Measurements from ENCODE around the gene FSD2.

DNA sequence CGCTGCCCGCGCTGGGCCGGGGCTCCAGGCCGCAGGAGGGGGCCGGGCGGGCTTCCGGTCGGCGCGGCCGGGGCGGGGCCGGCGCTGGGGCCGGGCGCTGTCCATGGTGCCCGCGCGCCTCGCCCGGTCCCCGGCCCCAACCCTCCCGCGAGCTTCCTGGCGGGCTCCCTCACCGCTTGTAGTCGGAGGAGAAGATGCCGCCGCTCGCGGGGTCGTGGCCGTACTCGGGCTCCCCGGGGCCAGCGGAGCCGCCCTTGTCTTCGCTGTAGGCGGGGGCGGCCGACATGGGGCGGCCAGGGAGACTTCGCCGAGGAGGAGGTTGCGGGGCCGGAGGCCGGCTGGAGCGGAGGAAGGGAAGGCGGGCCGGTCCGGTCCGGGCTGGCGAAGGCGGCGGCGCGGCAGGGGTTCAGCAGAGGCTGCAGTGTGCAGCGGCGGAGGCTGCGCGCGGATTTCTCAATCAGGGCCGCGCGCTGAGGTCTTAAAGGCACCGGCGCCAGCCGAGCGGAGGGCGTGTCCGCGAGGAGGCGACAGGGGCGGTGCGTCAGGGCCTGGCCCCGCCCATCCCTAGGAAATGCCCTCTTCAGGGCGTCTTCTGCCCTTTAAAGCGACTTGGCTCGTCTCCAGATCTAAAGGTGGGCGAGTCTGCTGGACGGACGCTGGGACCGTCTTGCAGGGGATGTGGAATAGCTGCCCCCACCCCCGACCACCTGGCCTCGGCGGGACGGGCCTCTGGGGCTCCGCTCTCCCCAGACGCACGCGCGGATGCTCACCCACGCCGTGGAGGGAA, 96.3 kb downstream of the FSD2 start, which contains the start of gene AP3B2:
- TF ChIP-seq POLR2A (IDR thresholded peaks at IDR 0.05; ENCODE audit: low read depth, low read length) (no peak), RAD21 (IDR thresholded peaks at IDR 0.05; ENCODE audit: low read length) (no peak), CTCF (conservative IDR thresholded peaks at IDR 0.05; ENCODE audit: low read depth, low read length) (no peak), USF2 (IDR thresholded peaks at IDR 0.05; ENCODE audit: low read depth, low read length) (no peak), CEBPB (IDR thresholded peaks at IDR 0.05; ENCODE audit: low read depth, low read length) (peak; percentile 79), MXI1 (IDR thresholded peaks at IDR 0.05; ENCODE audit: borderline replicate concordance, low read depth, low read length) (peak; percentile 79; the same call in 1 of the 2 replicates), NFE2L2 (IDR thresholded peaks at IDR 0.05; ENCODE audit: low read depth, low read length) (no peak), MAFK (IDR thresholded peaks at IDR 0.05; ENCODE audit: low read depth, low read length) (no peak), BHLHE40 (IDR thresholded peaks at IDR 0.05; ENCODE audit: low read depth, low read length) (no peak), RCOR1 (IDR thresholded peaks at IDR 0.05; ENCODE audit: insufficient replicate concordance, low read length) (peak; percentile 42)
- TF ChIP-seq, protein P1, sequence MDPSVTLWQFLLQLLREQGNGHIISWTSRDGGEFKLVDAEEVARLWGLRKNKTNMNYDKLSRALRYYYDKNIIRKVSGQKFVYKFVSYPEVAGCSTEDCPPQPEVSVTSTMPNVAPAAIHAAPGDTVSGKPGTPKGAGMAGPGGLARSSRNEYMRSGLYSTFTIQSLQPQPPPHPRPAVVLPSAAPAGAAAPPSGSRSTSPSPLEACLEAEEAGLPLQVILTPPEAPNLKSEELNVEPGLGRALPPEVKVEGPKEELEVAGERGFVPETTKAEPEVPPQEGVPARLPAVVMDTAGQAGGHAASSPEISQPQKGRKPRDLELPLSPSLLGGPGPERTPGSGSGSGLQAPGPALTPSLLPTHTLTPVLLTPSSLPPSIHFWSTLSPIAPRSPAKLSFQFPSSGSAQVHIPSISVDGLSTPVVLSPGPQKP (IDR thresholded peaks at IDR 0.05; ENCODE audit: borderline replicate concordance, low read depth, low read length), result no peak

Data from IMR-90 (cell line).